HT-29 (cell line): Measurements from ENCODE around the gene PDCD1LG2. TPM values are rescaled to one million over a fixed set of nuclear protein-coding genes. Genes with fewer than 3 reads are reported as not detected.

ENCODE experiments used
- DNase-seq: peaks from one replicate; pipeline ENCODE4 v3.0.0-alpha.2; 2015; ENCODE audit warnings: low spot score
- total RNA-seq: library from RNA; depleted of rRNA; stranded (reverse); fragments of >200 nt; shearing (Covaris generic); gene quantifications from 2 replicates; pipeline ENCODE4 v1.2.3, GENCODE V29; 2014; rRNA removed

Gene PDCD1LG2
- total RNA-seq, 1 experiment from 2014 or later = not detected

GRCh38 chr9:5610491-5610890, 100.2 kb downstream of the PDCD1LG2 start:
- no peak for DNase-seq

GRCh38 chr9:5611321-5612184, 101.2 kb downstream of the PDCD1LG2 start:
- DNase-seq = no peak

GRCh38 chr9:5612185-5612530, 101.8 kb downstream of the PDCD1LG2 start:
- DNase-seq = no peak

- DNase-seq = no peak
Measured at GRCh38 chr9:5614192-5614591, 103.9 kb downstream of the PDCD1LG2 start.

GRCh38 chr9:5614985-5615384, 104.7 kb downstream of the PDCD1LG2 start:
- no peak for DNase-seq

- DNase-seq = no peak
Measured at GRCh38 chr9:5617749-5618148, 107.4 kb downstream of the PDCD1LG2 start.

GRCh38 chr9:5620494-5620893, 110.2 kb downstream of the PDCD1LG2 start:
- no peak for DNase-seq

Other genes starting within 250 kb of the PDCD1LG2 start
- gene RLN2, start 205.8 kb upstream of the PDCD1LG2 start, total RNA-seq = not detected in 2 replicates
- not detected in 2 replicates for gene RLN1, start 170.7 kb upstream of the PDCD1LG2 start, total RNA-seq
- 4.1 TPM in 2 replicates for gene PLGRKT, start 72.6 kb upstream of the PDCD1LG2 start, total RNA-seq
- 0.33 and 3.3 TPM in 2 replicates for gene CD274, start 60.0 kb upstream of the PDCD1LG2 start, total RNA-seq
- 8.9 and 11.6 TPM in 2 replicates for gene RIC1, start 118.6 kb downstream of the PDCD1LG2 start, total RNA-seq